HEK293 (cell line): ENCODE data around the gene ZNF428.

Experiments
- HOXA7 ChIP-seq: sonication (generic); formaldehyde crosslinking; IDR thresholded peaks from 2 replicates; pipeline ENCODE4 v1.8.1; 2022; ENCODE audit warnings: missing genetic modification reagents, borderline replicate concordance
- ZNF76 ChIP-seq: fragments of 450-650 bp; formaldehyde crosslinking; IDR thresholded peaks from 2 replicates; pipeline ENCODE4; 2016; ENCODE audit warnings: low read depth, missing biosample characterization, missing genetic modification characterization, borderline replicate concordance

DNA sequence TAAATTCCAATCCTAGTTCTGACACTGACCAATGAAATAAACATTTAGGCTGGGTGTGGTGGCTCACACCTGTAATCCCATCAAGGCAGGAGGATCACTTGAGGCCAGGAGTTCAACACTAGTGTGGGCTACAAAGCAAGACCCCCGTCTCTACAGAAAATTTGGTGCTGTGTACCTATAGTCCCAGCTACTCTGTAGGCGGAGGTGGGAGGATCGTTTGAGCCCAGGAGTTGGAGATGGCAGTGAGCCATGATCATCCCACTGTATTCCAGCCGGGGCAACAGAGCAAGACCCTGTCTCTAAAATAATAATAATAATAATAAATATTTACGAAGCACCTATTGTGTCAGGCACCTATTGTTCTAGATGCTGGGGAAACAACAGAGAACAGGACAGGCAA, 30.2 kb downstream of the ZNF428 start:
- TF ChIP-seq ZNF76 (tag by site-specific recombination) (no peak), HOXA7 (no peak)
